ENCODE measurements around the gene TLCD2.
"Not testable (repeated sequence)": the region's sequence is repeated elsewhere in the genome, so short reads cannot be mapped to it uniquely, and the experiment has no call there.

Gene TLCD2

GRCh38 chr17:1709971-1710806, at the start of gene TLCD2:
Gene TLCD2, minus strand, starts transcription at chr17:1710377. Its CDS starts 135 bp downstream, at chr17:1710242.
- no peak for DNase-seq

GRCh38 chr17:1759529-1759928, 49.4 kb upstream of the TLCD2 start:
- DNase-seq: no peak

- no peak for DNase-seq
Observed at GRCh38 chr17:1758807-1759206, 48.6 kb upstream of the TLCD2 start.

GRCh38 chr17:1755827-1756262, 45.7 kb upstream of the TLCD2 start:
- no peak for DNase-seq

- no peak for DNase-seq
Observed at GRCh38 chr17:1755252-1755826, 45.2 kb upstream of the TLCD2 start.

GRCh38 chr17:1754430-1755112, 44.4 kb upstream of the TLCD2 start:
- DNase-seq: no peak

- DNase-seq: no peak
Observed at GRCh38 chr17:1753767-1754429, 43.7 kb upstream of the TLCD2 start.

- DNase-seq: no peak
Observed at GRCh38 chr17:1752425-1753262, 42.5 kb upstream of the TLCD2 start.

- DNase-seq: no peak
Observed at GRCh38 chr17:1750628-1751027, 40.5 kb upstream of the TLCD2 start.

- no peak for DNase-seq
Observed at GRCh38 chr17:1746975-1747543, 36.9 kb upstream of the TLCD2 start.

GRCh38 chr17:1745513-1746020, 35.4 kb upstream of the TLCD2 start:
- no peak for DNase-seq

- DNase-seq: no peak
Observed at GRCh38 chr17:1744551-1745512, 34.7 kb upstream of the TLCD2 start.

- no peak for DNase-seq
Observed at GRCh38 chr17:1743088-1743439, 32.9 kb upstream of the TLCD2 start.

- no peak for DNase-seq
Observed at GRCh38 chr17:1742371-1743087, 32.4 kb upstream of the TLCD2 start, which contains the start of gene SERPINF2. Gene SERPINF2, plus strand, starts transcription at chr17:1742871. Its CDS starts 2,125 bp downstream, at chr17:1744996.

GRCh38 chr17:1741899-1742298, 31.7 kb upstream of the TLCD2 start:
- DNase-seq: not testable (repeated sequence)

- no peak for DNase-seq
Observed at GRCh38 chr17:1737531-1738291, 27.5 kb upstream of the TLCD2 start.

GRCh38 chr17:1736348-1737281, 26.4 kb upstream of the TLCD2 start:
- DNase-seq: no peak

GRCh38 chr17:1735834-1736347, 25.7 kb upstream of the TLCD2 start:
- no peak for DNase-seq

All from SHP77 treated with DMSO at 0.1 percent for 48 hours (cell line).